Left cardiac atrium (tissue), 4 donors: ENCODE results near the gene SLC30A5. TPM values are rescaled to one million over a fixed set of nuclear protein-coding genes. Genes with fewer than 3 reads are reported as not detected.
A peak's percentile ranks its signal among the peaks of the same experiment; 100 is the strongest.

Source experiments
- ATAC-seq, 2 donors: fragments of 200-7000 bp; cut with Tn5 transposase; one replicate each; pipeline ENCODE4 v1.9.1; 2020; ENCODE audit warnings: mild to moderate bottlenecking in 2 of 2, moderate library complexity in 2 of 2
- DNase-seq: peaks from one replicate; pipeline ENCODE4 v3.0.0-alpha.2; 2020
- intact Hi-C, 2 donors: fragments of 100-400 bp; cut with DNase I; formaldehyde crosslinking; loops; one replicate each; pipeline versions ENCODE4 v1.14.1 to v1.15.1; 2022 to 2023
- total RNA-seq, 2 donors: library from RNA; stranded (reverse); fragmentation: NEBNext Ultra II Directional; extraction: Animal tissue kit (Norgen Biotek cat#: 25700); gene quantifications; one replicate each; pipeline ENCODE4 v1.2.1, GENCODE V29; 2021
- donor health status: DM: no; HTN: yes; CAD: no.
- donor health status: DM: no; HTN: yes; CAD: no; lungs with severe emphysema.
- donor health status: DM: yes; HTN: yes; CAD: no.
- donor health status: Dilated cardiomyopathy.

SLC30A5 gene
- total RNA-seq, 2 donors from 2014 or later: 35.2 to 48.3 TPM

DNA sequence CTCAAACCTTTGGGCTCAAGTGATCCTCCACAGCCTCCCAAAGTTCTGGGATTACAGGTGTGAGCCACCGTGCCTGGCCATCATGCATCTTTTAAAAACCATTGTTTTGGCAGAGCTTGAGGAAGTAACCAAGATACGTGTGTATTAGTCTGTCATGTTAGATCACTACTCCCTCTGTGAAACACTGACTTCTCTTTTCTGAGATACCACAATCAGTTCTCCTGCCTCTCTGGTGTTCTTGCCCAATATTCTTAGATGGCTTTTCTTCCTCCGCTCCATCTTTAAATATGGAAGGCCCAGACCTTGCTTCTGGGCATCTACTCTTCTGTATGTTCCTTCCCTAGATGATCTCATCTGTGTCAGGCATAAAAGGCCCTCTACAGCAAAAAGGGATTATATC is 58.9 kb downstream of the SLC30A5 start:
- intact Hi-C loops: no loop called here
- ATAC-seq: no peak
- no peak for DNase-seq

DNA sequence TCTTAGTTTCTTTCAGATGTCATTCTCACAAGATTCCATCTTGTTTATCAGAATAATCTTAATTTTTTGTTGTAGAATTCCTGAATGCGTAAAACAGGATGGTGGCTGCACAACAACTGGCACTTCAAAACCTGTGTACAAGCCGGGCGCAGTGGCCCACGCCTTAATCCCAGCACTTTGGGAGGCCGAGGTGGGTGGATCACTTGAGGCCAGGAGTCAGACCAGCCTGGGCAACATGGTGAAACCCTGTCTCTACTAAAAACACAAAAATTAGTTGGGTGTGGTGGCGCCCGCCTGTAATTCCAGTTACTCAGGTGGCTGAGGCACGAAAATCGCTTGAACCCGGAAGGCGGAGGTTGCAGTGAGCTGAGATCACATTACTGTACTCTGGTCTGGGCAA is 62.6 kb downstream of the SLC30A5 start:
- DNase-seq (no peak), ATAC-seq (no peak)
- intact Hi-C loops: no loop called here

DNA sequence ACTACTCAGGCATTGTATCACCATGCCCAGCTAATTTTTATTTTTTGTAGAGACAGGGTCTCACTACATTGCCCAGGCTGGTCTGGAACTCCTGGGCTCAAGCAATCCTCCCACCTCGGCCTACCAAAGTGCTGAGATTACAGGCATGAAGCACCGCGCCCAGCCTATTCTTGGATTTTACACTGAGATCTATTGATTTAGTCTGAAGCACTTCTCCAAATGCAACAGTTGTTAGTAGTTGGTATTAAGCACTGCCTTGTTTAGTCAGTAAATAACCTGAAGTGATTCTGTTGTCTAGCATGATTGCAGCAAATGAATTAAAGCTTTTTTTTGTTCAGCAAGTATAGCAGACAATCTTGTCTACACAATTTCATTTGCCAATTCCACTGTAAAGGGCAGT is 64.2 kb downstream of the SLC30A5 start:
- ATAC-seq (no peak), DNase-seq (no peak)
- intact Hi-C loops: no loop called here

DNA sequence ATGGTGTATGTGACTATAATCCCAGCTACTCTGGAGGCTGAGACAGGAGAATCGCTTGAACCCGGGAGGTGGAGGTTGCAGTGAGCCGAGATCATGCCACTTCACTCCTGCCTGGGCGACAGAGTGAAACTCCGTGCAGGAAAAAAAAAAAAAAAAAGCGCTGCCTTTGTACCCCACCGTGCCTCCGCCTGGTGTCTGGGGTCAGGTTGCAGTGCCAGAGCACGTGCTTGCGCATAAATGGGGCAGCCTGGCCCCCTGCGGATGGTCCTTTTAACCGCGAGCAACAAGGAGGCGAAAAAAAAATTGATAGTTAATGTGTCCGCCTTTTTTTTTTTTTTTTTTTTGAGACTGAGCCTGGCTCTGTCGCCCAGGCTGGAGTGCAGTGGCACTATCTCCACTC is 66.8 kb downstream of the SLC30A5 start:
- no peak for DNase-seq
- intact Hi-C loops: no loop called here
- no peak for ATAC-seq

DNA sequence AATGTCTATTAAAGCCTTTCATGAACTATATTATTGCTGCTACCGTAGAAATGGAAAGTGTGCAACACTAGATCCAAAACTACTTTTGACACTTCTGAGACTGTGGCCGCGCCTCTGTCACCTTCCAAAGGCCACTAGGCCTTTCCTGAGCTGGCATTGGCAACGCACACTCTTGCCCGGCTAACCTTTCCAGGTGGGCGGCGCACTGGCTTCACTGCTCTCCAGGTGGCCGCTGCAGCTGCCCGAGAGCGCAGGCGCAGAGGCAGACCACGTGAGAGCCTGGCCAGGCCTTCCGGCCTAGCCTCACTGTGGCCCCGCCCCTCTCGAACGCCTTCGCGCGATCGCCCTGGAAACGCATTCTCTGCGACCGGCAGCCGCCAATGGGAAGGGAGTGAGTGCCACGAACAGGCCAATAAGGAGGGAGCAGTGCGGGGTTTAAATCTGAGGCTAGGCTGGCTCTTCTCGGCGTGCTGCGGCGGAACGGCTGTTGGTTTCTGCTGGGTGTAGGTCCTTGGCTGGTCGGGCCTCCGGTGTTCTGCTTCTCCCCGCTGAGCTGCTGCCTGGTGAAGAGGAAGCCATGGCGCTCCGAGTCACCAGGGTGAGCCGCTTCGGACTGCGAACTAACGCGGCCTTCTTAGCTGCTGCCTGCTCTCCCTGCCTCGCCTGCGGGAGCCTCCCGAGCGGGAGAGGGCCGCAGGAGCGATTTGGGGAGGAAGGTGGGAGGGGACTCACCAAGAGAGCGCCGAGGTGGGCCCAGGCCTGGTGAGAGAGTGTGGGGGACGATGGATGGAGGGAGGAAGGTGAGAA is 73.1 kb downstream of the SLC30A5 start, which contains the start of gene CCNB1:
Gene CCNB1 (plus strand): TSS at position 465 of the 807 bp plus-strand sequence. CDS start 113 bp downstream, at position 578.
- DNase-seq (peak; percentile 98), ATAC-seq (peak; percentile 100)
- intact Hi-C loops: no loop called here

DNA sequence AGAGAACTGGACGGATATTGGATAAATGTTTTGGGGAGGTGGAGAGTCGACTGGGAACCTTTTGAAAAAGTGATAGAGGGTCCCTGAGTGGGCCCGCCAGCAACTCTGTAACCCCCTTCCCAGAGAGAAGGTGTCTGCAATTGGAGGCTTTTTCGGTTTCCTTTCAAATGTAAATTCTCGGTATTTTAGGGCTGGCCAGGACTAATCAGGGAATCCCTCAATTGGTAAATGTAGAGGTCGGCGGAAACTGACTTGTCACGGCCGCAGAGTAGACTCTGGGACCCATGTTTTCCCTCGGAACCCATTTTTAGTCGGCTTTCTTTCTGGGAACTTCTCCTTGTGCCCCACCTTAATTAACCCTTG is 73.7 kb downstream of the SLC30A5 start:
- ATAC-seq (no peak), DNase-seq (no peak)
- intact Hi-C loops: no loop called here

DNA sequence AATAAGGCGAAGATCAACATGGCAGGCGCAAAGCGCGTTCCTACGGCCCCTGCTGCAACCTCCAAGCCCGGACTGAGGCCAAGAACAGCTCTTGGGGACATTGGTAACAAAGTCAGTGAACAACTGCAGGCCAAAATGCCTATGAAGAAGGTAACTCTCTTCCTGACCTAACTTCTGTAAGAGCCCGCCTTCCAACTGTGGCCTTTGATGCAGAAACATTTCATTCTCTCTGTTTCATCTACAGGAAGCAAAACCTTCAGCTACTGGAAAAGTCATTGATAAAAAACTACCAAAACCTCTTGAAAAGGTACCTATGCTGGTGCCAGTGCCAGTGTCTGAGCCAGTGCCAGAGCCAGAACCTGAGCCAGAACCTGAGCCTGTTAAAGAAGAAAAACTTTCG is 74.1 kb downstream of the SLC30A5 start:
- ATAC-seq (no peak), DNase-seq (no peak)
- intact Hi-C loops: no loop called here

DNA sequence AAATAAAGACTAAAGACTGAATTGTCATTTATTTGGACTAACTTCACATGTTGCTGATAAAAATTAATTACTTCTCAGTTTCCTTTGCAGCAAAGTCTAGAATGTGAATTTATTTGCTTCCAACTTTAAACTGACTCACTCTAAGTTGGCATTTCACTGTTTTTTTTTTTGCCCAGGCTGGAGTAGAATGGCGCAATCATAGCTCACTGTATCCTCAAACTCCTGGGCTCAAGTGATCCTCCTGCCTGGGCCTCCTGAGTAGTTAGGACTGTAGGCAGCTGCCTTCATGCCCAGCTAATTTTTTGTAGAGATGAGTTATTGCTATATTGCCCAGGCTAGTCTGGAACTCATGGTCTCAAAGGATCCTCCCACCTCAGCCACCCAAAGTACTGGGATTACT is 76.7 kb downstream of the SLC30A5 start:
- intact Hi-C loops: no loop called here
- no peak for DNase-seq
- no peak for ATAC-seq

DNA sequence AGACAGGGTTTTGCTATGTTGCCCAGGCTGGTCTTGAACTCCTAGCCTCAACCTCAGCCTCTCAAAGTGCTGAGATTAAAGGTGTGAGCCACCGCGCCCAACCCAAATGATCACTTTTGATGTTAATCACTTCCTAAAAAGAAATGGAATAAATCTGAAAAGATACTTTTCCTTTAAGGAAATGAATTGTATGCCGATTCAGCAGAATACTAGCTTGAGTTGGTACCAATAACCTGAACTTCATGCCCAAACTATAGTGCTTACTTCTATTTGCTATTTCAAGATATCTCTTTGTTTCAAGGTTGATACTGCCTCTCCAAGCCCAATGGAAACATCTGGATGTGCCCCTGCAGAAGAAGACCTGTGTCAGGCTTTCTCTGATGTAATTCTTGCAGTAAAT is 77.2 kb downstream of the SLC30A5 start:
- intact Hi-C loops: no loop called here
- DNase-seq (no peak), ATAC-seq (no peak)

Other genes with a start within 250 kb of the SLC30A5 start
- gene CCNB1, start 73.1 kb downstream of the SLC30A5 start, total RNA-seq: 1 to 10 TPM; 1.9 to 3.0 TPM
- 1 to 10 TPM; 2.5 to 3.4 TPM for gene CENPH, start 95.6 kb downstream of the SLC30A5 start, total RNA-seq
- 10 to 100 TPM; 11.1 to 14.4 TPM for gene CDK7, start 140.9 kb downstream of the SLC30A5 start, total RNA-seq
- gene CCDC125, start 238.8 kb downstream of the SLC30A5 start, total RNA-seq: 1 to 10 TPM; 3.5 to 3.7 TPM